Neural cell (in vitro differentiated cells): ENCODE data around the gene FIGNL2. TPM values are rescaled to one million over a fixed set of nuclear protein-coding genes. Genes with fewer than 3 reads are reported as not detected.

Source experiments
- H2AFZ ChIP-seq: fragments of 200-600, 300-800 bp; sonication (generic), shearing (Covaris generic); 2 replicates; pipeline ENCODE4 v1.6.0; 2014; ENCODE audit warnings: low read depth, mild to moderate bottlenecking, antibody characterized with exemption, low read length, moderate library complexity
- H3F3A ChIP-seq: fragments of 200-600 bp; shearing (Covaris generic); 2 replicates; pipeline ENCODE4 v1.6.1; 2016; ENCODE audit warnings: mild to moderate bottlenecking, moderate library complexity, mixed read lengths, antibody characterized with exemption, low read length; ENCODE audit not compliant: insufficient read depth, poor library complexity, severe bottlenecking
- H3K27ac ChIP-seq: fragments of 200-600, 300-800 bp; sonication (generic), shearing (Covaris generic); 2 replicates; pipeline ENCODE4 v1.5.1; 2014; ENCODE audit warnings: mild to moderate bottlenecking, low read length, moderate library complexity
- H3K27me3 ChIP-seq: fragments of 300-800, 200-600 bp; sonication (generic), shearing (Covaris generic); 2 replicates; pipeline ENCODE4 v1.6.0; 2014; ENCODE audit warnings: mild to moderate bottlenecking, low read depth, low read length, moderate library complexity; ENCODE audit not compliant: insufficient read depth
- H3K36me3 ChIP-seq: fragments of 300-800, 200-600 bp; sonication (generic), shearing (Covaris generic); 2 replicates; pipeline ENCODE4 v1.5.1; 2014; ENCODE audit warnings: mild to moderate bottlenecking, antibody characterized with exemption, low read length, moderate library complexity; ENCODE audit not compliant: insufficient read depth
- H3K4me2 ChIP-seq: fragments of 300-800, 200-600 bp; sonication (generic), shearing (Covaris generic); 2 replicates; pipeline ENCODE4 v1.6.0; 2014; ENCODE audit warnings: mild to moderate bottlenecking, low read length
- H3K4me3 ChIP-seq: fragments of 300-800, 200-600 bp; sonication (generic), shearing (Covaris generic); 2 replicates; pipeline ENCODE4 v1.5.1; 2014; ENCODE audit warnings: mild to moderate bottlenecking, low read length, moderate library complexity
- H3K79me2 ChIP-seq: fragments of 200-600 bp; shearing (Covaris generic); replicated peaks from 2 replicates; pipeline ENCODE4 v1.6.0; 2014; ENCODE audit warnings: mild to moderate bottlenecking, low read length, moderate library complexity; ENCODE audit not compliant: insufficient read depth
- H3K9ac ChIP-seq: fragments of 300-800, 200-600 bp; sonication (generic), shearing (Covaris generic); 2 replicates; pipeline ENCODE4 v1.6.1; 2016; ENCODE audit warnings: mild to moderate bottlenecking, low read length, mixed read lengths
- H3K9me2 ChIP-seq: fragments of 200-600 bp; shearing (Covaris generic); 2 replicates; pipeline ENCODE4 v1.6.1; 2016; ENCODE audit warnings: mild to moderate bottlenecking, low read length, mixed read lengths; ENCODE audit not compliant: insufficient read depth
- H3K9me3 ChIP-seq: fragments of 200-600, 300-800 bp; sonication (generic), shearing (Covaris generic); 2 replicates; pipeline ENCODE4 v1.6.1; 2016; ENCODE audit warnings: mild to moderate bottlenecking, mixed run types, low read length, moderate library complexity, mixed read lengths
- H4K20me1 ChIP-seq: fragments of 200-600 bp; shearing (Covaris generic); 2 replicates; pipeline ENCODE4 v1.6.1; 2016; ENCODE audit warnings: mild to moderate bottlenecking, mixed run types; ENCODE audit not compliant: insufficient read depth
- EP300 ChIP-seq: fragments of 450-650 bp; conservative IDR thresholded peaks from 2 replicates; pipeline ENCODE4 v1.6.1; 2014; ENCODE audit warnings: antibody characterized with exemption, mild to moderate bottlenecking, moderate library complexity; ENCODE audit not compliant: poor library complexity, severe bottlenecking
- EZH2 ChIP-seq: fragments of 200-600, 300-800 bp; shearing (Covaris generic), sonication (generic); IDR thresholded peaks from 2 replicates; pipeline ENCODE4 v1.6.1; 2014; ENCODE audit warnings: antibody characterized with exemption, low read length, borderline replicate concordance, mild to moderate bottlenecking; ENCODE audit not compliant: insufficient read depth, poor library complexity, severe bottlenecking
- MXI1 ChIP-seq: fragments of 450-650 bp; conservative IDR thresholded peaks from 2 replicates; pipeline ENCODE4 v1.6.1; 2014; ENCODE audit warnings: antibody characterized with exemption, mild to moderate bottlenecking; ENCODE audit not compliant: poor library complexity, severe bottlenecking
- POLR2AphosphoS5 ChIP-seq: IDR thresholded peaks from 2 replicates; pipeline ENCODE4 v1.6.1; 2012
- RAD21 ChIP-seq: fragments of 450-650 bp; conservative IDR thresholded peaks from 2 replicates; pipeline ENCODE4 v1.6.1; 2014; ENCODE audit warnings: antibody characterized with exemption, mild to moderate bottlenecking, moderate library complexity
- REST ChIP-seq: IDR thresholded peaks from 2 replicates; pipeline ENCODE4 v1.6.1; 2012; ENCODE audit warnings: borderline replicate concordance
- SMC3 ChIP-seq: fragments of 450-650 bp; conservative IDR thresholded peaks from 2 replicates; pipeline ENCODE4 v1.6.1; 2014; ENCODE audit warnings: antibody characterized with exemption, mild to moderate bottlenecking, moderate library complexity; ENCODE audit not compliant: poor library complexity
- TAF1 ChIP-seq: IDR thresholded peaks from 2 replicates; pipeline ENCODE4 v1.6.1; 2012; ENCODE audit warnings: low read depth
- polyA plus RNA-seq: library from polyadenylated mRNA; depleted of rRNA; stranded (reverse); fragments of >200 nt; gene quantifications from 2 replicates; pipeline ENCODE4 v1.2.3, GENCODE V29; 2014

FIGNL2 gene
- polyA plus RNA-seq, 1 donor from 2014 or later: 0.21 TPM

GRCh38 chr12:51872689-51872981 is 24.1 kb upstream of the FIGNL2 start:
- Histone ChIP-seq H3F3A (no peaks in the 10 kb centered on the region), H4K20me1 (no peaks in the 10 kb centered on the region), H3K36me3 (no peaks in the 10 kb centered on the region), H2AFZ (no peak overlapping the region), H3K27ac (no peak overlapping the region), H3K9me2 (no peaks in the 10 kb centered on the region), H3K79me2 (no peaks in the 10 kb centered on the region), H3K4me3 (no peak overlapping the region), H3K27me3 (peaks cover 16% of the 10 kb centered on the region), H3K4me2 (no peak overlapping the region), H3K9me3 (no peaks in the 10 kb centered on the region), H3K9ac (no peak overlapping the region)
- TF ChIP-seq TAF1 (no peak), REST (no peak), RAD21 (no peak), POLR2AphosphoS5 (no peak), MXI1 (no peak), SMC3 (no peak), EP300 (no peak), EZH2 (no peak)

- TF ChIP-seq MXI1: no peak
- Histone ChIP-seq H2AFZ (no peak overlapping the region), H3K9ac (no peak overlapping the region), H3K9me2 (no peaks in the 10 kb centered on the region), H3K36me3 (no peaks in the 10 kb centered on the region), H4K20me1 (no peaks in the 10 kb centered on the region), H3K9me3 (no peaks in the 10 kb centered on the region), H3K27me3 (peaks cover 16% of the 10 kb centered on the region), H3K79me2 (no peaks in the 10 kb centered on the region), H3K4me2 (no peak overlapping the region), H3F3A (no peaks in the 10 kb centered on the region), H3K4me3 (no peak overlapping the region), H3K27ac (no peak overlapping the region)
Observed at GRCh38 chr12:51871918-51872688, 23.6 kb upstream of the FIGNL2 start.

- H3K9me2 ChIP-seq: no peaks in the 10 kb centered on the region
- H3K9ac ChIP-seq: no peak overlapping the region
- no peak overlapping the region for H3K27ac ChIP-seq
- H3K27me3 ChIP-seq: peaks cover 16% of the 10 kb centered on the region
- H3K9me3 ChIP-seq: no peaks in the 10 kb centered on the region
- no peak overlapping the region for H3K4me3 ChIP-seq
- no peaks in the 10 kb centered on the region for H3F3A ChIP-seq
- no peaks in the 10 kb centered on the region for H4K20me1 ChIP-seq
- no peak for TF ChIP-seq EZH2
- no peak for TF ChIP-seq MXI1
- TF ChIP-seq POLR2AphosphoS5: no peak
- H3K4me2 ChIP-seq: no peak overlapping the region
- no peak overlapping the region for H2AFZ ChIP-seq
- no peaks in the 10 kb centered on the region for H3K36me3 ChIP-seq
- H3K79me2 ChIP-seq: no peaks in the 10 kb centered on the region
Observed at GRCh38 chr12:51871126-51871525, 22.6 kb upstream of the FIGNL2 start.
